NOMO-1 (cell line): Measurements from ENCODE around the gene GLE1.

Experiments
- DNase-seq, 2 experiments: peaks; one replicate each; lab custom pipeline; 2025; ENCODE audit not compliant: unreplicated experiment in 2 of 2; lab: John Stamatoyannopoulos, UW

GLE1 gene

GRCh38 chr9:128587453-128587852, 82.9 kb downstream of the GLE1 start:
- DNase-seq = no peak

GRCh38 chr9:128588581-128589233, 84.2 kb downstream of the GLE1 start:
- no peak for DNase-seq
